Right atrium auricular region (tissue), 2 donors: ENCODE results near the gene VSTM5. TPM values are rescaled to one million over a fixed set of nuclear protein-coding genes. Genes with fewer than 3 reads are reported as not detected.
A peak's percentile ranks its signal among the peaks of the same experiment; 100 is the strongest.

Experiments
- DNase-seq: peaks from one replicate; pipeline ENCODE4 v3.0.0-alpha.2; 2019; ENCODE audit warnings: low spot score
- H3K27ac ChIP-seq, 2 donors: fragments of 200-600 bp; sonication (generic); 1 replicate in 1 of 2; 2 replicates in 1 of 2; pipeline ENCODE4 v1.5.1; 2016 to 2019
- H3K27me3 ChIP-seq, 2 donors: fragments of 200-600 bp; sonication (generic); one replicate each; pipeline versions ENCODE4 v1.5.1 to v1.6.0; 2017 to 2019
- H3K36me3 ChIP-seq: fragments of 200-600 bp; sonication (generic); one replicate; pipeline ENCODE4 v1.5.1; 2016
- H3K4me1 ChIP-seq, 2 donors: fragments of 200-600 bp; sonication (generic); one replicate each; pipeline versions ENCODE4 v1.5.1 to v1.6.0; 2017 to 2019
- H3K4me3 ChIP-seq, 2 donors: fragments of 200-600 bp; sonication (generic); 1 replicate in 1 of 2; 2 replicates in 1 of 2; pipeline ENCODE4 v1.5.1; 2017 to 2019; ENCODE audit warnings: mild to moderate bottlenecking in 1 of 2, moderate library complexity in 1 of 2
- H3K9me3 ChIP-seq, 2 donors: fragments of 200-600 bp; sonication (generic); one replicate each; pipeline ENCODE4 v1.5.1; 2019
- total RNA-seq, 2 donors: library from RNA; depleted of rRNA; stranded (reverse); fragments of >200 nt; gene quantifications; one replicate each; pipeline ENCODE4 v1.1.0, GENCODE V29; 2016
- TF ChIP-seq, protein P1 (sequence below), 2 donors: fragments of 200-600 bp; sonication (generic); IDR thresholded peaks; one replicate each; pipeline ENCODE4 v1.5.1; 2019; ENCODE audit warnings: antibody characterized with exemption in 2 of 2

VSTM5 gene
- total RNA-seq, 2 donors from 2014 or later = not detected

DNA sequence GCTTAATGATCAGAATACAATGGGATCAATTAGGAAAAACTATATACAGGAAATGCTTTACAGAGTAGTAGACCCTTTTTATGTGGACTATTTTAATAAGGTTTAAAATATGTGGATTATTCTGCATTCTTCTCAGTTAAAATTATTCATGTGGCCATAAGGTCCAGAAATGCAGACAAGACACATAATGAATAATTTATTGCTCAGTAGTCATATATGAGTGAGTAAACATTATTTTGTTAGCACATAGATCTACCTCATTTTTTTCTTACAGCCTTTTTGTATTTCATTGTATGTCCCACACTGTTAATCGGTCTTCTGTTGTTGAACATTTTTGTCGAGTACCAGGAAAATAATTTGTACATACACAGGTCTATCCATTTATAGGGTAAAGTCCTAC is 45.5 kb downstream of the VSTM5 start:
- H3K27me3 ChIP-seq = no peaks in the 10 kb centered on the region
- H3K9me3 ChIP-seq = no peaks in the 10 kb centered on the region
- no peak overlapping the region for H3K4me3 ChIP-seq
- TF ChIP-seq, protein P1, sequence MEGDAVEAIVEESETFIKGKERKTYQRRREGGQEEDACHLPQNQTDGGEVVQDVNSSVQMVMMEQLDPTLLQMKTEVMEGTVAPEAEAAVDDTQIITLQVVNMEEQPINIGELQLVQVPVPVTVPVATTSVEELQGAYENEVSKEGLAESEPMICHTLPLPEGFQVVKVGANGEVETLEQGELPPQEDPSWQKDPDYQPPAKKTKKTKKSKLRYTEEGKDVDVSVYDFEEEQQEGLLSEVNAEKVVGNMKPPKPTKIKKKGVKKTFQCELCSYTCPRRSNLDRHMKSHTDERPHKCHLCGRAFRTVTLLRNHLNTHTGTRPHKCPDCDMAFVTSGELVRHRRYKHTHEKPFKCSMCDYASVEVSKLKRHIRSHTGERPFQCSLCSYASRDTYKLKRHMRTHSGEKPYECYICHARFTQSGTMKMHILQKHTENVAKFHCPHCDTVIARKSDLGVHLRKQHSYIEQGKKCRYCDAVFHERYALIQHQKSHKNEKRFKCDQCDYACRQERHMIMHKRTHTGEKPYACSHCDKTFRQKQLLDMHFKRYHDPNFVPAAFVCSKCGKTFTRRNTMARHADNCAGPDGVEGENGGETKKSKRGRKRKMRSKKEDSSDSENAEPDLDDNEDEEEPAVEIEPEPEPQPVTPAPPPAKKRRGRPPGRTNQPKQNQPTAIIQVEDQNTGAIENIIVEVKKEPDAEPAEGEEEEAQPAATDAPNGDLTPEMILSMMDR (IDR thresholded peaks at IDR 0.05) = no peak
- no peak overlapping the region for H3K27ac ChIP-seq
- no peak for DNase-seq
- no peaks in the 10 kb centered on the region for H3K4me1 ChIP-seq
- H3K36me3 ChIP-seq = peaks cover 85% of the 10 kb centered on the region

DNA sequence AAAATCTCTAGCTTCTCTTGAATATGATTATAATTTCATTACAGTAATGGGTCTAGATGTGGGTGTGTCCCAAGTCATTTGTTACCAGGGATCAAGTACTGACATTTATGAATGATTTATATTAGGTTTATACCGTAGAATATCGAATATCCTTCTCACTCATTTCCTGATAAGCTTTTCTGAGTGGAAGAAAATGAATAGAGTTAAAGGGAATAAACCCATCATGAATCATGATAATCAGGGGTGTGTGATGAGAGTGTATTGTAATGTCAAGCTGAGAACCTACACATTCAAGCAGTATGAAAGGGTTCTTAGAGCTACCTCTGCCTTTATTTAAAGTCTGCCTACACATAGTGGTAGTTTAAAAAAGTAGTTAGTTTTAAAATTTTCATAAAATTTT is 49.1 kb downstream of the VSTM5 start:
- Histone ChIP-seq H3K27ac (no peak overlapping the region), H3K36me3 (peaks cover 81% of the 10 kb centered on the region), H3K4me3 (no peak overlapping the region), H3K27me3 (no peaks in the 10 kb centered on the region), H3K9me3 (no peaks in the 10 kb centered on the region), H3K4me1 (no peaks in the 10 kb centered on the region)
- no peak for DNase-seq
- TF ChIP-seq, protein P1 (IDR thresholded peaks at IDR 0.05) = no peak

DNA sequence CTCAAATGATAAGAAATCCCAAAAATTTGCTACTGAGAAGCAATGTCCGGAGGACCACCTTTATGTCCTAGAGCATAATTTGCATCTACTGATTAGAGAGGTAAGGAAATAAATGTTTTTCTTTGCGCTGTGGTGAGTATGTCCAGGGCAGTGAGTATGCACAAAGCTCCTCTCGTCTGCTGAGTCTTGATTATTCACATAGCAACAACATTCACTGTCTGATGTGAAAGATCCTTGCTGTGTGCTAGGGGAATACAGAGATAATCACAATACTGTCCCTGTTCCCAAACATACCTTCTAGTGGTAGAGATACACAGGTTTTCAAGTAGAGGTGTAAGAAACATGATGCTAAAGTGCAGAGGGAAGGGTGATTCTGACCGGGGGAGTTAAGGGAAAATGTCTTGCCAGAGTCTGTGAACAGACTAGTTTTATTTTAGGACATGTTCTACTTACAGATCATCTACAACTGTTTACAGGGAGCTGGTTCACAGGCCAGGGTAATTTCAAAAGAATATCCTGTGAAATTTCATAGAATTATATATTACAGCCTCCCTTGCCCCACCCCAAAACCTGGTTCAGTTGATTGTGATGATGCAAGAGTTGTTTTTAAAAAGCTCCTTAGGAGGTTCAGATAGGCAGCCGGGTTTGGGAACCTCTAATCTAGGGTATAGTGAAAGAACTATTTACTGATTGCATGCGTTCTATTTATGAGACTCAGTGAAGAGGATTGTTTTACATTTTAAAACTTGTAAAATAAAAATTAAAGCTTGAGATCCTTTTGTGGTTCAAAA is 53.8 kb downstream of the VSTM5 start:
- H3K27me3 ChIP-seq = no peaks in the 10 kb centered on the region
- DNase-seq = no peak
- H3K9me3 ChIP-seq = no peaks in the 10 kb centered on the region
- no peak overlapping the region for H3K4me3 ChIP-seq
- H3K36me3 ChIP-seq = peaks cover 84% of the 10 kb centered on the region
- no peaks in the 10 kb centered on the region for H3K4me1 ChIP-seq
- no peak overlapping the region for H3K27ac ChIP-seq
- TF ChIP-seq, protein P1 (IDR thresholded peaks at IDR 0.05) = no peak

DNA sequence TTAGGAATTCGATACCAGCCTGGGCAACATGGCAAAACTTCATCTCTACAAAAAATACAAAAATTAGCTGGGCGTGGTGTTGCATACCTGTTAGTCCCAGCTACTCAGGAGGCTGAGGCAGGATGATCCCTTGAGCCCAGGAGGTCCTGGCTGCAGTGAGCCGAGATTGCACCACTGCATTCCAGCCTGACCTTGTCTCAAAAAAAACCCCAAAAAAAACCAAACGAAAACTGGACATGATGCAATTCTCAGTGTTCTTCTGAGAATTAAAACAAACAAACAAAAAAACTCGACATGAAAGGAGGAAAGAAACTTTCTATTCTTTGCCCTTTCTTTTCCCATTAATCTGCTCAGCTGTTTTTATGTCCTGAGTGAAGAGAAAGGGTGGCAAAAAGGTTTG is 58.9 kb downstream of the VSTM5 start:
- TF ChIP-seq, protein P1 (IDR thresholded peaks at IDR 0.05) = no peak
- no peaks in the 10 kb centered on the region for H3K27me3 ChIP-seq
- no peaks in the 10 kb centered on the region for H3K9me3 ChIP-seq
- H3K27ac ChIP-seq = no peak overlapping the region
- DNase-seq = no peak
- peaks cover 78% of the 10 kb centered on the region for H3K36me3 ChIP-seq
- peaks cover 0 to 14% of the 10 kb centered on the region in 2 donors for H3K4me1 ChIP-seq
- H3K4me3 ChIP-seq = no peak overlapping the region

DNA sequence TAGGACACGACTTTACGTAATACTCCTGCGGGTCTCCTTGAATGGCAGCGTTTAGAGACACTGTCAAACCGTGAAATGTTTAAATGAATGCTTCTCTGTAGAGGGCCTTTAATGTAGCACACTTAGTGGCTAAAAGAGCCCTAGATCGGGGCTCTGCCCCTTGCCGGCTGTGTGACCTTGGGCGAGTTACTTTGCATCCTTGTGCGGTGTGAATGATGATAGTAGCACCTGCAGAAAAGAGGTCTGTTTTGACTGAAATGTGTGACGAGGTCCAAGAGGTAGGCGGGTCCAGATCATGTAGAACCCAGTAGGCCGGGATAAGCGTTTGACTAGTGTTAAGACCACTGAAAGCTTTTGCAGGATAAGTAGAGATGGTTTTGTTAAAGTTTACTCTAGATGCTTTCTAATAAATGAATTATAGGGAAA is 65.5 kb downstream of the VSTM5 start:
- peaks cover 16% of the 10 kb centered on the region for H3K36me3 ChIP-seq
- no peaks in the 10 kb centered on the region for H3K27me3 ChIP-seq
- peak overlapping the region; percentile 90 for H3K4me3 ChIP-seq
- no peaks in the 10 kb centered on the region for H3K9me3 ChIP-seq
- peak overlapping the region; percentile 94 to 97 for H3K27ac ChIP-seq
- TF ChIP-seq, protein P1 (IDR thresholded peaks at IDR 0.05) = no peak
- H3K4me1 ChIP-seq = peaks cover 0 to 38% of the 10 kb centered on the region in 2 donors
- DNase-seq = no peak
